GM19025 (cell line): ENCODE measurements around the gene LRPPRC.

ENCODE experiments used
- ATAC-seq: cut with Tn5 transposase; IDR thresholded peaks from one replicate; pipeline ENCODE4 v1.9.1; 2021; ENCODE audit warnings: mild to moderate bottlenecking, low read depth, moderate library complexity; ENCODE audit not compliant: unreplicated experiment

Gene LRPPRC

GRCh38 chr2:43877782-43878464 is 117.9 kb downstream of the LRPPRC start:
- peak; percentile 69 for ATAC-seq

GRCh38 chr2:43874776-43875451 is 120.9 kb downstream of the LRPPRC start:
- no peak for ATAC-seq

- ATAC-seq: no peak
Measured at GRCh38 chr2:43872151-43872550, 123.6 kb downstream of the LRPPRC start.

GRCh38 chr2:43855292-43855691 is 140.5 kb downstream of the LRPPRC start:
- ATAC-seq: no peak

- no peak for ATAC-seq
Measured at GRCh38 chr2:43854671-43855070, 141.1 kb downstream of the LRPPRC start.

- no peak for ATAC-seq
Measured at GRCh38 chr2:43853141-43854081, 142.4 kb downstream of the LRPPRC start.

GRCh38 chr2:43852196-43852730 is 143.5 kb downstream of the LRPPRC start:
- no peak for ATAC-seq

- ATAC-seq: no peak
Measured at GRCh38 chr2:43851011-43851980, 144.5 kb downstream of the LRPPRC start.

- ATAC-seq: no peak
Measured at GRCh38 chr2:43848214-43848613, 147.6 kb downstream of the LRPPRC start.

- no peak for ATAC-seq
Measured at GRCh38 chr2:43846140-43846793, 149.5 kb downstream of the LRPPRC start.

GRCh38 chr2:43845181-43845580 is 150.6 kb downstream of the LRPPRC start:
- no peak for ATAC-seq

GRCh38 chr2:43842866-43843226 is 152.9 kb downstream of the LRPPRC start:
- no peak for ATAC-seq

GRCh38 chr2:43841949-43842865 is 153.6 kb downstream of the LRPPRC start:
- ATAC-seq: no peak

GRCh38 chr2:43840965-43841364 is 154.8 kb downstream of the LRPPRC start:
- ATAC-seq: no peak

GRCh38 chr2:43839776-43840564 is 155.8 kb downstream of the LRPPRC start:
- ATAC-seq: no peak

GRCh38 chr2:43838560-43839267 is 157.1 kb downstream of the LRPPRC start, which contains the start of the genes ABCG5 and ABCG8:
ABCG5 (minus strand) TSS chr2:43838839; CDS start chr2:43838679, 160 bp downstream.
ABCG8 (plus strand) TSS chr2:43838971; CDS start chr2:43839054, 83 bp downstream.
- no peak for ATAC-seq
